Right lobe of liver (tissue), 4 donors: ENCODE measurements around the gene NF1.

Experiments used
- POLR2A ChIP-seq: fragments of 450-650 bp; IDR thresholded peaks from one replicate; pipeline ENCODE4 v1.6.1; 2017; ENCODE audit warnings: antibody characterized with exemption, mild to moderate bottlenecking
- TF ChIP-seq, protein P1 (sequence below), 4 donors: fragments of 200-600 bp in 3 of 4; fragments of 450-650 bp in 1 of 4; IDR thresholded peaks; one replicate each; pipeline versions ENCODE4 v1.5.1 to v1.8.0; 2016 to 2022; ENCODE audit warnings: antibody characterized with exemption in 4 of 4, mild to moderate bottlenecking in 2 of 4
- donor health status: DM: no; HTN: no; CAD: no.
- donor health status: DM: no; HTN: no; CAD: no.
- donor health status: DM: no; HTN: yes; CAD: no.

- TF ChIP-seq, protein P1, sequence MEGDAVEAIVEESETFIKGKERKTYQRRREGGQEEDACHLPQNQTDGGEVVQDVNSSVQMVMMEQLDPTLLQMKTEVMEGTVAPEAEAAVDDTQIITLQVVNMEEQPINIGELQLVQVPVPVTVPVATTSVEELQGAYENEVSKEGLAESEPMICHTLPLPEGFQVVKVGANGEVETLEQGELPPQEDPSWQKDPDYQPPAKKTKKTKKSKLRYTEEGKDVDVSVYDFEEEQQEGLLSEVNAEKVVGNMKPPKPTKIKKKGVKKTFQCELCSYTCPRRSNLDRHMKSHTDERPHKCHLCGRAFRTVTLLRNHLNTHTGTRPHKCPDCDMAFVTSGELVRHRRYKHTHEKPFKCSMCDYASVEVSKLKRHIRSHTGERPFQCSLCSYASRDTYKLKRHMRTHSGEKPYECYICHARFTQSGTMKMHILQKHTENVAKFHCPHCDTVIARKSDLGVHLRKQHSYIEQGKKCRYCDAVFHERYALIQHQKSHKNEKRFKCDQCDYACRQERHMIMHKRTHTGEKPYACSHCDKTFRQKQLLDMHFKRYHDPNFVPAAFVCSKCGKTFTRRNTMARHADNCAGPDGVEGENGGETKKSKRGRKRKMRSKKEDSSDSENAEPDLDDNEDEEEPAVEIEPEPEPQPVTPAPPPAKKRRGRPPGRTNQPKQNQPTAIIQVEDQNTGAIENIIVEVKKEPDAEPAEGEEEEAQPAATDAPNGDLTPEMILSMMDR (IDR thresholded peaks at IDR 0.05) = no peak
- TF ChIP-seq POLR2A = no peak
These were observed 50.1 kb downstream of the NF1 start for GRCh38 chr17:31144836-31145235.
